Neuronal stem cell (in vitro differentiated cells): ENCODE measurements around the gene NFYB.
"Not testable (repeated sequence)": the region's sequence is repeated elsewhere in the genome, so short reads cannot be mapped to it uniquely, and the experiment has no call there.

Experiments used
- DNase-seq: peaks from one replicate; pipeline ENCODE4 v3.0.0-alpha.2; 2013; ENCODE audit warnings: low spot score
- H2AFZ ChIP-seq: one replicate; pipeline ENCODE4 v1.6.1; 2013; ENCODE audit warnings: mild to moderate bottlenecking, low read length, inconsistent platforms
- H2AK5ac ChIP-seq: 2 replicates; pipeline ENCODE4 v1.6.1; 2013; ENCODE audit warnings: low read depth, mild to moderate bottlenecking, inconsistent platforms, low read length, moderate library complexity, mixed read lengths
- H2BK120ac ChIP-seq: 2 replicates; pipeline ENCODE4 v1.6.1; 2013; ENCODE audit warnings: low read depth, mild to moderate bottlenecking, inconsistent platforms, low read length, moderate library complexity, mixed read lengths
- H2BK12ac ChIP-seq: one replicate; pipeline ENCODE4 v1.6.1; 2013; ENCODE audit warnings: low read length, inconsistent platforms
- H2BK15ac ChIP-seq: 2 replicates; pipeline ENCODE4 v1.6.1; 2013; ENCODE audit warnings: mild to moderate bottlenecking, low read length, inconsistent platforms, mixed read lengths
- H2BK5ac ChIP-seq: one replicate; pipeline ENCODE4 v1.6.1; 2013; ENCODE audit warnings: inconsistent platforms, mild to moderate bottlenecking, low read length, moderate library complexity
- H3K14ac ChIP-seq: one replicate; pipeline ENCODE4 v1.6.1; 2013; ENCODE audit warnings: low read length, inconsistent platforms
- H3K18ac ChIP-seq: 2 replicates; pipeline ENCODE4 v1.6.1; 2013; ENCODE audit warnings: low read length, inconsistent platforms
- H3K23ac ChIP-seq: 2 replicates; pipeline ENCODE4 v1.6.1; 2013; ENCODE audit warnings: low read depth, mild to moderate bottlenecking, mixed read lengths, low read length, inconsistent platforms; ENCODE audit not compliant: poor library complexity
- H3K27ac ChIP-seq: replicated peaks from 3 replicates; pipeline ENCODE4 v1.5.1; 2013; ENCODE audit warnings: low read length, inconsistent platforms
- H3K27me3 ChIP-seq, 3 experiments: 2 replicates each; pipeline ENCODE4 v1.6.1; 2013; ENCODE audit warnings: low read length in 3 of 3, mild to moderate bottlenecking in 2 of 3, inconsistent platforms in 1 of 3, low read depth in 1 of 3, mixed read lengths in 1 of 3, moderate library complexity in 1 of 3; ENCODE audit not compliant: control insufficient read depth in 3 of 3, insufficient read depth in 3 of 3
- H3K36me3 ChIP-seq, 2 donors: replicated peaks in 1 of 2; 2 replicates each; pipeline ENCODE4 v1.6.1; 2013; ENCODE audit warnings: low read length in 2 of 2; ENCODE audit not compliant: control insufficient read depth in 2 of 2, insufficient read depth in 2 of 2
- H3K4ac ChIP-seq: 2 replicates; pipeline ENCODE4 v1.6.1; 2013; ENCODE audit warnings: inconsistent platforms, mild to moderate bottlenecking, low read length, moderate library complexity
- H3K4me1 ChIP-seq, 2 donors: 1 replicate in 1 of 2; 2 replicates in 1 of 2; pipeline ENCODE4 v1.6.1; 2013; ENCODE audit warnings: low read length in 2 of 2, low read depth in 1 of 2; ENCODE audit not compliant: control insufficient read depth in 2 of 2, insufficient read depth in 1 of 2
- H3K4me2 ChIP-seq: one replicate; pipeline ENCODE4 v1.6.1; 2013; ENCODE audit warnings: mild to moderate bottlenecking, low read length, inconsistent platforms; ENCODE audit not compliant: insufficient read depth, poor library complexity, severe bottlenecking
- H3K4me3 ChIP-seq, 2 donors: 2 replicates each; pipeline ENCODE4 v1.5.1; 2013; ENCODE audit warnings: low read length in 2 of 2, mild to moderate bottlenecking in 2 of 2, inconsistent platforms in 1 of 2, moderate library complexity in 1 of 2
- H3K79me1 ChIP-seq: one replicate; pipeline ENCODE4 v1.6.1; 2013; ENCODE audit warnings: low read depth, mild to moderate bottlenecking, inconsistent platforms, low read length, moderate library complexity
- H3K9ac ChIP-seq: one replicate; pipeline ENCODE4 v1.6.1; 2013; ENCODE audit warnings: mild to moderate bottlenecking, low read depth, low read length, inconsistent platforms; ENCODE audit not compliant: poor library complexity
- H3K9me3 ChIP-seq, 2 donors: replicated peaks in 1 of 2; 2 replicates each; pipeline versions ENCODE3 to v1.6.1; 2013; ENCODE audit warnings: low read length in 2 of 2, mild to moderate bottlenecking in 2 of 2, inconsistent platforms in 1 of 2, low read depth in 1 of 2, mixed read lengths in 1 of 2, moderate library complexity in 1 of 2; ENCODE audit not compliant: control insufficient read depth in 2 of 2, insufficient read depth in 1 of 2
- H4K8ac ChIP-seq: one replicate; pipeline ENCODE4 v1.6.1; 2013; ENCODE audit warnings: low read depth, mild to moderate bottlenecking, inconsistent platforms, low read length, moderate library complexity
- H4K91ac ChIP-seq: one replicate; pipeline ENCODE4 v1.6.1; 2013; ENCODE audit warnings: low read length, low read depth, mild to moderate bottlenecking, inconsistent platforms; ENCODE audit not compliant: poor library complexity
- WGBS, 2 donors: extraction: QIAGEN DNeasy Blood & Tissue Kit; methylation state at CpG; one replicate each; pipeline ENCODE4 v1.1.7; 2013; ENCODE audit warnings: missing lambda C conversion rate in 2 of 2, mixed read lengths in 1 of 2; ENCODE audit not compliant: insufficient read length in 2 of 2, insufficient replicate concordance in 1 of 2; ENCODE audit errors: extremely low coverage in 2 of 2; 5-methylcytosine and 5-hydroxymethylcytosine counted together

The NFYB gene

GRCh38 chr12:104122298-104122697 is 15.7 kb downstream of the NFYB start:
- Histone ChIP-seq H2BK5ac (no peak overlapping the region), H3K27me3 (no peaks in the 10 kb centered on the region), H4K8ac (no peak overlapping the region), H3K79me1 (no peaks in the 10 kb centered on the region), H3K9me3 (no peaks in the 10 kb centered on the region), H3K36me3 (peaks cover 6 to 99% of the 10 kb centered on the region in 2 donors), H3K4me2 (no peak overlapping the region), H3K23ac (no peak overlapping the region), H2AFZ (no peak overlapping the region), H2BK120ac (no peak overlapping the region), H4K91ac (no peak overlapping the region), H3K4me1 (no peaks in the 10 kb centered on the region), H3K4me3 (no peak overlapping the region), H3K9ac (no peak overlapping the region), H3K27ac (no peak overlapping the region), H2BK15ac (no peak overlapping the region), H3K4ac (no peak overlapping the region), H3K14ac (no peak overlapping the region), H2BK12ac (no peak overlapping the region), H2AK5ac (no peak overlapping the region), H3K18ac (no peak overlapping the region)
- DNase-seq, result no peak
- no CpG with 5 or more reads among the region's 9 CpGs for WGBS, 2 donors

DNA sequence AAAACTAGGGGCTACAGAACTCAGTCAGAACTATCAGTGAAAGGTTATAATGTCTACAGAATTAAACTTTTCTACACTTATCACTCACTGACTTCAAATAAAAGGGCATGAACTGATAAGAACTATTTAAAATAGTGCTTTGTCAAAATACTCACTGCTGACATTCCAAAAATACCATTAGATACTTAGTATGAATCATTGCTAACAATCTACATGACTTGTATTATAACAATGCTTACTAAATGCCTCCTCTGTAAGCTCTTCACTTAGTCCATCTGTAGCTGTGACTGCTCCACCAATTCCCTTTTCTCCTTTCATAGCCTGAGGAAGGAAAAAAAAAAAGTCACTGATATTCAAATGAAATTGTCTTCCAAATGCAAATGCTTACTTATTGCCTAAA is 17.0 kb downstream of the NFYB start:
- Histone ChIP-seq H3K4ac (no peak overlapping the region), H4K8ac (no peak overlapping the region), H3K4me3 (no peak overlapping the region), H3K9ac (no peak overlapping the region), H2BK12ac (no peak overlapping the region), H3K23ac (no peak overlapping the region), H3K9me3 (no peaks in the 10 kb centered on the region), H2BK120ac (no peak overlapping the region), H3K14ac (no peak overlapping the region), H2BK5ac (no peak overlapping the region), H3K4me2 (no peak overlapping the region), H3K27ac (no peak overlapping the region), H2BK15ac (no peak overlapping the region), H3K79me1 (no peaks in the 10 kb centered on the region), H4K91ac (no peak overlapping the region), H3K4me1 (no peaks in the 10 kb centered on the region), H3K18ac (no peak overlapping the region), H3K36me3 (peaks cover 6 to 99% of the 10 kb centered on the region in 2 donors), H2AK5ac (no peak overlapping the region), H2AFZ (no peak overlapping the region), H3K27me3 (no peaks in the 10 kb centered on the region)
- DNase-seq, result no peak

DNA sequence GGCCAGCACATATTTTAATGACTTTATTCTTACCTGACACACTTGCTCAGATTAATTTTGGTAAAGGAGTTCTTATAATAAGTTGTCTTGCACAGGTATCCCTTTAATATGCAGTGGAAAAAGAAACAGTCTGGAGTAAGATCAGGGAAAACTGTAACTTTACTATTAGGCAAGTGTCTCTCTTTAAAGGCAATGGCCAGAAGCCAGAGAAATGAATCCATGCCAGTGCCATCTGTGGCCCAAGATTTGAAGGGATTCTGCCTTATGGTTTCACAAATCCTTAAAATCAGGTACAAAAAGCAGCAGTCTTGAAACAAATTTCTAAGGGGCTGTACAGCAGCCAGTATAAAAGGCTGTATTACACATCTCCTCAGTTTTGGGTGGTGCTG is 22.4 kb downstream of the NFYB start:
- Histone ChIP-seq H3K18ac (no peak overlapping the region), H2AK5ac (no peak overlapping the region), H2BK12ac (no peak overlapping the region), H4K91ac (no peak overlapping the region), H3K27ac (no peak overlapping the region), H3K4me2 (no peak overlapping the region), H3K4me3 (no peak overlapping the region), H2AFZ (no peak overlapping the region), H3K14ac (no peak overlapping the region), H3K79me1 (no peaks in the 10 kb centered on the region), H3K9me3 (no peaks in the 10 kb centered on the region), H2BK15ac (no peak overlapping the region), H3K36me3 (peaks cover 0 to 60% of the 10 kb centered on the region in 2 donors), H3K9ac (no peak overlapping the region), H2BK5ac (no peak overlapping the region), H3K4ac (no peak overlapping the region), H2BK120ac (no peak overlapping the region), H4K8ac (no peak overlapping the region), H3K4me1 (no peaks in the 10 kb centered on the region), H3K23ac (no peak overlapping the region), H3K27me3 (no peaks in the 10 kb centered on the region)
- no peak for DNase-seq

DNA sequence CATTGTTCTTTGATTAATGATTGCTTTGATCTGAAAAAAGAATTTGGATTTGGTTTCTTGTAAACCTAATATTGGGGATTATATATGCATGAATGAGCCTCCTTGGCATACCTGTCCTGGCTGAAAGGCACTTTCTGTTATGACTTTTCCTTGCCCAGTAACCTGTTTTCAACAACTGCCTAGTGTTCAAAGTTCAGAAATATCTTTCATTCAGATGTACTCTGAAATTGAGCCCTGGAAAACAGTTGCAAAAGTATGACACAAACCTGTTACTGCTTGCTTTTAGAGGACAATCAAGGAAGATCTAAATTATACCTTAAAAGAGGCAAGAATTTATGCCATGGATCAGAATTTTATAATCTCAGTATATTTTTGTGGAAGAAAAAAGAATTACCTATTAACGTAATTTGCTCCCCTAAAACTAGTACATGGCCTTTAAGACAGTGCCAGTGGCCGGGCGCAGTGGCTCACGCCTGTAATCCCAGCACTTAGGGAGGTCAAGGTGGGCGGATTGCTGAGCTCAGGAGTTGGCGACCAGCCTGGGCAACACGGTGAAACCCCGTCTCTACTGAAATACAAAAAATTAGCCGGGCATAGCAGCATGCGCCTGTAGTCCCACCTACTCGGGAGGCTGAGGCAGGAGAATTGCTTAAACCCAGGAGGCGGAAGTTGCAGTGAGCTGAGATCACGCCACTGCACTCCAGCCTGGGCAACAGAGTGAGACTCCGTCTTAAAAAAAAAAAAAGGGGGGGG is 23.0 kb downstream of the NFYB start:
- not testable (repeated sequence) for H3K27ac ChIP-seq, H2BK12ac ChIP-seq, H3K4me1 ChIP-seq, H4K8ac ChIP-seq, H3K27me3 ChIP-seq, H3K4me3 ChIP-seq, H3K14ac ChIP-seq, H3K4me2 ChIP-seq, H2AFZ ChIP-seq, H2AK5ac ChIP-seq, H3K4ac ChIP-seq, H2BK120ac ChIP-seq, H3K79me1 ChIP-seq, H2BK5ac ChIP-seq, H2BK15ac ChIP-seq, H3K9me3 ChIP-seq, H3K9ac ChIP-seq, H3K23ac ChIP-seq, H4K91ac ChIP-seq, DNase-seq, H3K18ac ChIP-seq
- H3K36me3 ChIP-seq, result peaks cover 0 to 54% of the 10 kb centered on the region in 2 donors
- no CpG with 5 or more reads among the region's 14 CpGs for WGBS, 2 donors
